Measurements from ENCODE around the gene TEX261.

TEX261 gene

DNA sequence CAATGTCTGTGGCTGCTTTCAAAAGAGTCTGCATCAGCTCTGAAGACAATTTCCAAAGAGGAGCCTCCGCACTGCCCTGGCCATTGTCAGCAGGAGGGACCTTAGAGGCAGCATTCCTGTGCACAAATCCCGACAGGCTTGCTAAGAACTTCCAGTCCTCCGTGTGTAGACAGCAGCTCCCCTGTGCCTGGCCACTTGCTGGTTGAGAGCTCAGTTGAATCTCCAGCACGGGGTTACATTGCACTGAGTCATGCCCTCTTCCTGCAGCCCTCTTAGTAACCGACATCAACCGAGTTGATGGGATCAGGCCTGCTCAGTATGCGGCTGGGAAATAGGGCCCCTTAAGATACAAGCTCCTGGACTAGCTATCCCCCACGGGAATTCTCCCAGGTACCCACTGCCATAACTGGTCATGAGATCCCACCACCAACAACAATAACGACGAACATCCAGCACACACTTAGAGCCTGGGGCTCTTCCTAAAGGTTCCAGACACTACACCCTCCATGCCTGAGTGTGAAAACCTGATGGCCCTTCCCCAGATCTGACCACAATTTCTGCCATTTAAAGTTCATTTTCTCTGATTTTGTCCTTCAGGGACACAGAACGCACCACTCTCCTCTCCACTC, 47.0 kb downstream of the TEX261 start:
- no peak for TF ChIP-seq HDGF (IDR thresholded peaks at IDR 0.05; ENCODE audit: borderline replicate concordance)
- no peak for TF ChIP-seq ZNF384 (IDR thresholded peaks at IDR 0.05)
- TF ChIP-seq CTBP1 (IDR thresholded peaks at IDR 0.05; ENCODE audit: borderline replicate concordance): no peak
- TF ChIP-seq ELF4 (IDR thresholded peaks at IDR 0.05): no peak
- TF ChIP-seq, protein P1, sequence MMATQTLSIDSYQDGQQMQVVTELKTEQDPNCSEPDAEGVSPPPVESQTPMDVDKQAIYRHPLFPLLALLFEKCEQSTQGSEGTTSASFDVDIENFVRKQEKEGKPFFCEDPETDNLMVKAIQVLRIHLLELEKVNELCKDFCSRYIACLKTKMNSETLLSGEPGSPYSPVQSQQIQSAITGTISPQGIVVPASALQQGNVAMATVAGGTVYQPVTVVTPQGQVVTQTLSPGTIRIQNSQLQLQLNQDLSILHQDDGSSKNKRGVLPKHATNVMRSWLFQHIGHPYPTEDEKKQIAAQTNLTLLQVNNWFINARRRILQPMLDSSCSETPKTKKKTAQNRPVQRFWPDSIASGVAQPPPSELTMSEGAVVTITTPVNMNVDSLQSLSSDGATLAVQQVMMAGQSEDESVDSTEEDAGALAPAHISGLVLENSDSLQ (IDR thresholded peaks at IDR 0.05): no peak
- no peak for TF ChIP-seq SUZ12 (IDR thresholded peaks at IDR 0.05)
- no peak for TF ChIP-seq NFRKB (IDR thresholded peaks at IDR 0.05)
- TF ChIP-seq FOXK2 (IDR thresholded peaks at IDR 0.05): no peak
- no peak for TF ChIP-seq FOXA1 (IDR thresholded peaks at IDR 0.05)
- no peak for TF ChIP-seq BHLHE40 (IDR thresholded peaks at IDR 0.05; ENCODE audit: borderline replicate concordance)
- TF ChIP-seq LEF1 (IDR thresholded peaks at IDR 0.05; ENCODE audit: borderline replicate concordance): no peak
- TF ChIP-seq FOXM1 (IDR thresholded peaks at IDR 0.05; ENCODE audit: borderline replicate concordance): no peak
- TF ChIP-seq SP1 (IDR thresholded peaks at IDR 0.05): no peak
- TF ChIP-seq L3MBTL2 (conservative IDR thresholded peaks at IDR 0.05): no peak
- no peak for TF ChIP-seq ARNT (IDR thresholded peaks at IDR 0.05)
- TF ChIP-seq TARDBP (IDR thresholded peaks at IDR 0.05): no peak

DNA sequence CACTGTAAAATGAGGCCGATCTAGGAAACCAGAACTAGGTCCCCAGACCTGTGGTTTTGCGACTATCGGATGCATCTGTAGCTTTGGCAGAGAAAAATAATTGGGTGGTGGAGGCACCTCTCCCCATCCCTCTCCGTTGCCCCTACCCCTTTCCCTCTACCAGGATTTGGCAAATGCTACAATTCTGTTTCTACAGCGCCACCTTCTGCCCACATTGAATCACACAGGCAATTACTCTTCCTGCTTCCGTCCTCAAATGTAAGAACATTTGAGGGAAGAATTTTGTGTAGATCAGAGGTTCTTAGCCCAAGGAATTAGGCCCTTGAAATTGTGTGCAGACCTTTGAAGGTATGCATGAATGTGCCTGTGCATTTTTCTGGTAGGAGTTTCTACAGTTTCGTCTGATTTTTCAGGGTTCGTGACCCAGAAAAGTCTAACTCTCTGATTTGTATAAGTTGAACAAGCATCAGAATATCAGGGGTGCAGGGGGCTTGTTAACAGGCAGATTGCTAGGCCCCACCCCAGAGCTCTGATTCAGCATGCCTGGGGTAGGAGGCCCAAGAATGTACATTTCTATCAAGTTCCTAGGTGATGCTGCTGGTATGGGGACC, 47.7 kb downstream of the TEX261 start:
- ChIA-PET POLR2A (interaction anchor here (0.7 kb wide), 1 partner anchor 86 kb away, joined by 3 read pairs; no protein-coding TSS in a partner anchor), CTCF (interaction anchor here (0.9 to 3.6 kb wide), 10 partner anchors 8 to 158 kb away, joined by 3 to 30 read pairs (median 4); partner anchors contain the start of gene ATP6V1B1)

More for the DNA sequence above, 47.0 kb downstream of the TEX261 start:
- CTCF ChIA-PET: interaction anchor here (0.5 to 3.6 kb wide), 23 partner anchors 9 to 641 kb away, joined by 3 to 30 read pairs (median 4); no protein-coding TSS in a partner anchor
- no peak for DNase-seq (ENCODE audit: extremely low spot score)
- POLR2A ChIA-PET: interaction anchor here (0.7 to 1.3 kb wide), 6 partner anchors 17 to 87 kb away, joined by 3 read pairs; partner anchors contain the start of gene ANKRD53

DNA sequence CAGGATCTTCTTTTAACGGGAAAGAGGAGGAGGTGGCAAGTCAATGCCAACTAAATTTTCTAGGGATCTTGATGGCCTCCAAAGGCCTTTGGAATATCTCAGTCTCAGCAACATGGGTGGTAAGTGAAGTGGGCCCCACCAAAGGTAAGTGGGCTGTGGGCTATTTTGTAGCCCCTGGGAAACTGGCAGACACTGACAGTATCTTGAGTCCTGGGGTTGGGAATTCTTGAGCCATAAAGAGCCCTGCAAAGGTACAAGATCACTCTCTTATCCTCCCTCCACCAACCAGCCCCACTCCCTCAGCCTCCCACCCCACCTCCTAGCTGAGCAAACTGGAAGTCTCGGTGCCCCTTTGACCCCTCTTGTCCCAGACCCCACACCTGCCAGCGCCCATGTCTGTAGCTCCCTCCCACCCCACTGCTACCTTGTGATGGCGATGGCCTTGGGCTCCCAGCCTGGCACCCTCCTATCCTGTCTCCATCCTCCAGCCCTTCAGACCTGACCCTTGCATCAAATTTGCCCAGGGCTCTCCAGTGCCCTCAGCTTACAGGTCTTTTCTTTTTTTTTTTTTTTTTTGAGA, 50.5 kb downstream of the TEX261 start:
- ChIA-PET POLR2A (no interaction called here), CTCF (no interaction called here)
- DNase-seq (ENCODE audit: extremely low spot score): no peak
- TF ChIP-seq ZNF384 (IDR thresholded peaks at IDR 0.05) (no peak), NFRKB (IDR thresholded peaks at IDR 0.05) (no peak), FOXK2 (IDR thresholded peaks at IDR 0.05) (no peak), LEF1 (IDR thresholded peaks at IDR 0.05; ENCODE audit: borderline replicate concordance) (no peak), FOXM1 (IDR thresholded peaks at IDR 0.05; ENCODE audit: borderline replicate concordance) (no peak), CTBP1 (IDR thresholded peaks at IDR 0.05; ENCODE audit: borderline replicate concordance) (no peak), SUZ12 (IDR thresholded peaks at IDR 0.05) (no peak), FOXA1 (IDR thresholded peaks at IDR 0.05) (no peak), ARNT (IDR thresholded peaks at IDR 0.05) (no peak), L3MBTL2 (conservative IDR thresholded peaks at IDR 0.05) (no peak), ELF4 (IDR thresholded peaks at IDR 0.05) (no peak), TARDBP (IDR thresholded peaks at IDR 0.05) (no peak), BHLHE40 (IDR thresholded peaks at IDR 0.05; ENCODE audit: borderline replicate concordance) (no peak), SP1 (IDR thresholded peaks at IDR 0.05) (no peak), HDGF (IDR thresholded peaks at IDR 0.05; ENCODE audit: borderline replicate concordance) (no peak)
- TF ChIP-seq, protein P1 (IDR thresholded peaks at IDR 0.05): no peak

More for the DNA sequence above, 47.7 kb downstream of the TEX261 start:
- TF ChIP-seq NFRKB (IDR thresholded peaks at IDR 0.05): no peak
- TF ChIP-seq BHLHE40 (IDR thresholded peaks at IDR 0.05; ENCODE audit: borderline replicate concordance): no peak
- TF ChIP-seq ZNF384 (IDR thresholded peaks at IDR 0.05): no peak
- no peak for TF ChIP-seq SUZ12 (IDR thresholded peaks at IDR 0.05)
- TF ChIP-seq FOXA1 (IDR thresholded peaks at IDR 0.05): no peak
- no peak for TF ChIP-seq TARDBP (IDR thresholded peaks at IDR 0.05)
- no peak for TF ChIP-seq HDGF (IDR thresholded peaks at IDR 0.05; ENCODE audit: borderline replicate concordance)
- TF ChIP-seq FOXK2 (IDR thresholded peaks at IDR 0.05): no peak
- no peak for TF ChIP-seq SP1 (IDR thresholded peaks at IDR 0.05)
- no peak for TF ChIP-seq L3MBTL2 (conservative IDR thresholded peaks at IDR 0.05)
- no peak for TF ChIP-seq ARNT (IDR thresholded peaks at IDR 0.05)
- no peak for TF ChIP-seq ELF4 (IDR thresholded peaks at IDR 0.05)
- TF ChIP-seq, protein P1 (IDR thresholded peaks at IDR 0.05): no peak
- TF ChIP-seq CTBP1 (IDR thresholded peaks at IDR 0.05; ENCODE audit: borderline replicate concordance): no peak
- no peak for TF ChIP-seq FOXM1 (IDR thresholded peaks at IDR 0.05; ENCODE audit: borderline replicate concordance)
- TF ChIP-seq LEF1 (IDR thresholded peaks at IDR 0.05; ENCODE audit: borderline replicate concordance): no peak
- peak; percentile 55 for DNase-seq (ENCODE audit: extremely low spot score)

DNA sequence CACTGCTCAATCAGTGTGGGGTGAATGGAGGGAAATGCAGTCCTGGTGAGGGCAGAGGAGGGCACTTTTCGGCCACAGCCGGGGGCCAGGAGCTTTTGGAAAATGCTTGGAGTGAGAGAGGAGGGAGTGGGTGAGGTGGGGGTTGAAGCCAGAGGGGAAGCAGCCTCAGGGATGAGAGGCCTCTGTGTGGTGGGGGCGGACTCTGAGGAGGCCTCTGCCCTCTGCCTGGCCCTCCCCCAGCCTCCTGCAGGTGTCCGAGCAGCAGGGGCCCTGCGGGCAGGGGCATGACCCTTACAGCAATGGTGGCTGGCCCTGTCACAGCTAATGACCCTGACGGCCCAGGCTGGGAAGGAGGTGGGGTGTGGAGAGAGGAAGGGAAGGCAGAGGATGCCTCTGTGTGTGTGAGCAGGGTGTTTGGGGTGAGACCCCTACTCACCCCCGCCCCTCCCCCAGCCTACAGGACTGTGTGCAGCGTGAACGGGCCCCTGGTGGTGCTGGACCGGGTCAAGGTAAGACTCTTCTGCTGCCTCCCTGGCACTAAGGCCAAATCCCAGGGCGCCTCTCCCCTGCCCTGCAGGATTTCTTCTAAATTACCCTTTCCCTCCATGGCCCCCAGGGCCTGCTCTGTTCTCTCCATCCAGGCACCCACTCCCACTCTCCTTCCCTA, 51.3 kb downstream of the TEX261 start:
- ChIA-PET POLR2A (no interaction called here), CTCF (interaction anchor here (1.7 kb wide), 1 partner anchor 154 kb away, joined by 5 read pairs; no protein-coding TSS in a partner anchor)
- TF ChIP-seq FOXK2 (IDR thresholded peaks at IDR 0.05): no peak
- TF ChIP-seq, protein P1 (IDR thresholded peaks at IDR 0.05): no peak
- DNase-seq (ENCODE audit: extremely low spot score): no peak
